ENCODE results near the gene PAQR7. TPM values are rescaled to one million over a fixed set of nuclear protein-coding genes. Genes with fewer than 3 reads are reported as not detected.
A peak's percentile ranks its signal among the peaks of the same experiment; 100 is the strongest.

PAQR7 gene
- total and polyA plus RNA-seq, 2 experiments from 2014 or later = 4.0 to 5.2 TPM

- Histone ChIP-seq H3K36me3 (ENCODE audit: insufficient read depth) (peaks cover 55% of the 10 kb centered on the region), H3K4me2 (no peak overlapping the region), H3K27me3 (ENCODE audit: insufficient read depth) (no peaks in the 10 kb centered on the region), H2AFZ (no peak overlapping the region), H4K20me1 (replicated peaks; ENCODE audit: insufficient read depth) (peaks cover 43% of the 10 kb centered on the region), H3K4me3 (no peak overlapping the region), H3F3A (replicated peaks; ENCODE audit: low read depth) (peaks cover 42% of the 10 kb centered on the region), H3K79me2 (replicated peaks; ENCODE audit: insufficient read depth) (peaks cover 47% of the 10 kb centered on the region), H3K4me1 (ENCODE audit: insufficient read depth) (peaks cover 15% of the 10 kb centered on the region), H3K27ac (ENCODE audit: low read depth) (peak overlapping the region; percentile 11; the same call in 1 of the 2 replicates), H3K9me2 (ENCODE audit: insufficient read depth) (no peaks in the 10 kb centered on the region)
- DNase-seq (ENCODE audit: low spot score) (no peak), ATAC-seq (no peak)
- peaks cover 27% of the 10 kb centered on the region for H3K4me1 Mint-ChIP-seq
- peaks cover 12% of the 10 kb centered on the region for H3K27me3 Mint-ChIP-seq (ENCODE audit: insufficient read depth, low read depth, poor library complexity)
- H3K27ac Mint-ChIP-seq = no peak overlapping the region
- no peaks in the 10 kb centered on the region for H3K9me3 Mint-ChIP-seq
- H3K36me3 Mint-ChIP-seq (ENCODE audit: low read depth) = peaks cover 74% of the 10 kb centered on the region
- H3K4me3 Mint-ChIP-seq = no peak overlapping the region
- TF ChIP-seq NANOG (IDR thresholded peaks at IDR 0.05; ENCODE audit: borderline replicate concordance) (no peak), CTCF (conservative IDR thresholded peaks at IDR 0.05; ENCODE audit: low read depth in 2 of 2) (no peak), EZH2 (IDR thresholded peaks at IDR 0.05; ENCODE audit: low read depth, unreplicated experiment) (no peak), REST (IDR thresholded peaks at IDR 0.05; ENCODE audit: unreplicated experiment) (no peak), ZNF331 (CRISPR knock-in tag; IDR thresholded peaks at IDR 0.05; ENCODE audit: low read depth) (no peak)
Measured at GRCh38 chr1:25902462-25902861, 27.0 kb upstream of the PAQR7 start.

- H3K4me3 Mint-ChIP-seq = no peak overlapping the region
- no peaks in the 10 kb centered on the region for H3K9me2 ChIP-seq (ENCODE audit: insufficient read depth)
- H3K27me3 ChIP-seq (ENCODE audit: insufficient read depth) = no peaks in the 10 kb centered on the region
- no peak overlapping the region for H3K27ac Mint-ChIP-seq
- ATAC-seq (no peak), DNase-seq (ENCODE audit: low spot score) (no peak)
- peaks cover 11% of the 10 kb centered on the region for H3K4me1 ChIP-seq (ENCODE audit: insufficient read depth)
- H3F3A ChIP-seq (replicated peaks; ENCODE audit: low read depth) = peaks cover 54% of the 10 kb centered on the region
- no peak overlapping the region for H3K4me2 ChIP-seq
- H3K27ac ChIP-seq (ENCODE audit: low read depth) = no peak overlapping the region
- peaks cover 43% of the 10 kb centered on the region for H4K20me1 ChIP-seq (replicated peaks; ENCODE audit: insufficient read depth)
- no peaks in the 10 kb centered on the region for H3K9me3 Mint-ChIP-seq
- peaks cover 28% of the 10 kb centered on the region for H3K4me1 Mint-ChIP-seq
- peaks cover 8% of the 10 kb centered on the region for H3K27me3 Mint-ChIP-seq (ENCODE audit: insufficient read depth, low read depth, poor library complexity)
- no peak overlapping the region for H2AFZ ChIP-seq
- no peak overlapping the region for H3K4me3 ChIP-seq
- H3K36me3 Mint-ChIP-seq (ENCODE audit: low read depth) = peaks cover 74% of the 10 kb centered on the region
- peaks cover 55% of the 10 kb centered on the region for H3K36me3 ChIP-seq (ENCODE audit: insufficient read depth)
- H3K79me2 ChIP-seq (replicated peaks; ENCODE audit: insufficient read depth) = peaks cover 45% of the 10 kb centered on the region
- TF ChIP-seq ZNF114 (CRISPR knock-in tag; IDR thresholded peaks at IDR 0.05) (no peak), ZNF462 (CRISPR knock-in tag; IDR thresholded peaks at IDR 0.05) (no peak), ZNF331 (CRISPR knock-in tag; IDR thresholded peaks at IDR 0.05; ENCODE audit: low read depth) (no peak), NANOG (IDR thresholded peaks at IDR 0.05; ENCODE audit: borderline replicate concordance) (no peak), ETS1 (IDR thresholded peaks at IDR 0.05) (no peak)
Measured at GRCh38 chr1:25900219-25900618, 24.7 kb upstream of the PAQR7 start.

Data from GM23338 (cell line).